A673 (cell line): ENCODE measurements around the gene HAUS3. TPM values are rescaled to one million over a fixed set of nuclear protein-coding genes. Genes with fewer than 3 reads are reported as not detected.

Experiments
- BruUV-seq: library from RNA; stranded (reverse); fragments of 400-500 nt; replicated peaks from 2 replicates; lab custom pipeline; 2021; lab: Mats Ljungman, UMichigan
- CTCF ChIA-PET: fragments of 300-600 bp; sonication (Branson Sonifier 250); formaldehyde crosslinking; loops from one replicate; lab custom pipeline; 2022; ENCODE audit warnings: antibody characterized with exemption; lab: Charles Lee
- POLR2A ChIA-PET: fragments of 300-600 bp; sonication (Branson Sonifier 250); formaldehyde crosslinking; loops from one replicate; lab custom pipeline; 2022; ENCODE audit warnings: antibody characterized with exemption; ENCODE audit not compliant: low non-redundant PET; lab: Charles Lee
- DNase-seq: peaks from one replicate; pipeline ENCODE4 v3.0.0-alpha.2; 2015; ENCODE audit warnings: low spot score
- H3K27ac ChIP-seq: fragments of 200-600 bp; sonication (generic); 2 replicates; pipeline ENCODE4 v1.5.1; 2016; ENCODE audit warnings: mixed run types, low read depth, mild to moderate bottlenecking, mixed read lengths, antibody characterized with exemption, low read length; ENCODE audit not compliant: poor library complexity, severe bottlenecking
- H3K27me3 ChIP-seq: fragments of 200-600 bp; sonication (generic); replicated peaks from 2 replicates; pipeline ENCODE4 v1.6.1; 2017; ENCODE audit warnings: mixed run types, low read depth, mild to moderate bottlenecking, mixed read lengths, antibody characterized with exemption, low read length; ENCODE audit not compliant: insufficient read depth, poor library complexity
- H3K36me3 ChIP-seq: fragments of 200-600 bp; sonication (generic); 2 replicates; pipeline ENCODE4 v1.6.1; 2016; ENCODE audit warnings: mixed run types, mild to moderate bottlenecking, mixed read lengths, antibody characterized with exemption, low read length; ENCODE audit not compliant: insufficient read depth, poor library complexity, severe bottlenecking
- H3K4me1 ChIP-seq: fragments of 200-600 bp; sonication (generic); 2 replicates; pipeline ENCODE4 v1.6.1; 2017; ENCODE audit warnings: mixed run types, mild to moderate bottlenecking, mixed read lengths, antibody characterized with exemption, low read length; ENCODE audit not compliant: insufficient read depth, poor library complexity, severe bottlenecking
- H3K4me3 ChIP-seq: fragments of 200-600 bp; sonication (generic); 2 replicates; pipeline ENCODE4 v1.5.1; 2016; ENCODE audit warnings: low read depth, mixed run types, mild to moderate bottlenecking, mixed read lengths, low read length; ENCODE audit not compliant: poor library complexity, severe bottlenecking
- H3K9me3 ChIP-seq: fragments of 200-600 bp; sonication (generic); 2 replicates; pipeline ENCODE4 v1.6.1; 2016; ENCODE audit warnings: mixed run types, low read depth, mild to moderate bottlenecking, mixed read lengths, antibody characterized with exemption, low read length; ENCODE audit not compliant: poor library complexity, severe bottlenecking
- EZH2 ChIP-seq: fragments of 200-600 bp; sonication (generic); IDR thresholded peaks from 2 replicates; pipeline ENCODE4 v1.6.1; 2017; ENCODE audit warnings: borderline replicate concordance, low read depth, mild to moderate bottlenecking, mixed read lengths, antibody characterized with exemption, low read length; ENCODE audit not compliant: poor library complexity, severe bottlenecking
- intact Hi-C: fragments of 100-400 bp; cut with micrococcal nuclease; formaldehyde crosslinking; loops from one replicate; pipeline ENCODE4 v1.10.0; 2022; ENCODE audit not compliant: unreplicated experiment
- total RNA-seq: library from RNA; stranded (reverse); gene quantifications from 2 replicates; pipeline ENCODE4 v1.2.3, GENCODE V29; 2021
- TF ChIP-seq, protein P1 (sequence below): fragments of 300-800, 200-600 bp; sonication (generic); conservative IDR thresholded peaks from 2 replicates; pipeline ENCODE4 v1.5.1; 2017; ENCODE audit warnings: low read depth, mild to moderate bottlenecking, antibody characterized with exemption, low read length, moderate library complexity, mixed read lengths

The HAUS3 gene
- total RNA-seq, 1 experiment from 2014 or later: 27.7 TPM

DNA sequence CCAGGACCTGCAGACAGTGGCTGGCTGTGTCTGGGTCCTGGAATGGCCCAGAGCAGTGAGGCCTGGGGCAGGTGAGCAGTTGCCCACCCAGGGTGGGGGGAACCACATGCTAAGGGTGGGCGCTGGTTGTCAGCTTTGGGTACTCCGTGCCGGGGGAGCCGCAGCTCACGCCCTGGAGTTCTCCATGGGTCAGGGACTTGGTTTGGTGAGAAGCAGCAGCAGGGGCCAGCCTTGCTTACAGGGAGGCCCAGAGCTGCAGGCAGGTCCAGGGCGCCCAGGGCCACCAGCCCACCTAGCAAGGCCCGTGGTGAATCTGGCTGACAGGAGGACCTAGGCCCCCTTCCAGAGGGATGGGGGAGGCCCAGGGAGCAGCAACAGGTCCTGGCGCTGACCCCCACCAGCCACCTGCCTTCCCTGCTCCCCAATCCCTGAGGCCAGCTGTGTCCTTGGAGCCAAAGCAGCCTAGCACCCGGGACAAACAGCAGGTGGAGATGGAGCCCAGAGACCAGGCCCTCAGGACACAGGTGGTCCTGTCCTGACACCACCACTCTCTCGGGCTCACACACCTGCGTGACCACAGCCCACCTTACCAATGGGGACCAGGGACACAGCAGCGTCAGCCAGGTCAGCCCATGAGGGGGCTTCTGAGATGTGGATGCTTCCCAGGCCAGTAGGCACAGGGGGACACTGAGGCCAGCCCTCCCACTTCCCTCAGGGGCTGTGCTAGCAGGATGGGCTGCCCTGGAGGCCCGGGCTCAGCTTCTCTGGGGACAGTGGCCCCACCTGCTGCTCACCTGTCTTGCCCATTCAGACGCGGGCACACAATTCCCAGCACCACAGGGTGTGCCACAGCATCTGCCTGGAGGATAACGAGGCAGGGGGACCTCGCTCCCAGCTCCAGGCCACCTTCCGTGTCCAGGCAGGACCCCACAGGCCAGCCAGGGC lies 16.4 kb upstream of the HAUS3 start:
- no peaks in the 10 kb centered on the region for H3K36me3 ChIP-seq
- ChIA-PET CTCF (no interaction called here), POLR2A (no interaction called here)
- TF ChIP-seq, protein P1, sequence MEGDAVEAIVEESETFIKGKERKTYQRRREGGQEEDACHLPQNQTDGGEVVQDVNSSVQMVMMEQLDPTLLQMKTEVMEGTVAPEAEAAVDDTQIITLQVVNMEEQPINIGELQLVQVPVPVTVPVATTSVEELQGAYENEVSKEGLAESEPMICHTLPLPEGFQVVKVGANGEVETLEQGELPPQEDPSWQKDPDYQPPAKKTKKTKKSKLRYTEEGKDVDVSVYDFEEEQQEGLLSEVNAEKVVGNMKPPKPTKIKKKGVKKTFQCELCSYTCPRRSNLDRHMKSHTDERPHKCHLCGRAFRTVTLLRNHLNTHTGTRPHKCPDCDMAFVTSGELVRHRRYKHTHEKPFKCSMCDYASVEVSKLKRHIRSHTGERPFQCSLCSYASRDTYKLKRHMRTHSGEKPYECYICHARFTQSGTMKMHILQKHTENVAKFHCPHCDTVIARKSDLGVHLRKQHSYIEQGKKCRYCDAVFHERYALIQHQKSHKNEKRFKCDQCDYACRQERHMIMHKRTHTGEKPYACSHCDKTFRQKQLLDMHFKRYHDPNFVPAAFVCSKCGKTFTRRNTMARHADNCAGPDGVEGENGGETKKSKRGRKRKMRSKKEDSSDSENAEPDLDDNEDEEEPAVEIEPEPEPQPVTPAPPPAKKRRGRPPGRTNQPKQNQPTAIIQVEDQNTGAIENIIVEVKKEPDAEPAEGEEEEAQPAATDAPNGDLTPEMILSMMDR: no peak
- no peak for TF ChIP-seq EZH2
- no peaks in the 10 kb centered on the region for H3K9me3 ChIP-seq
- intact Hi-C loops: no loop called here
- DNase-seq: no peak
- no peaks in the 10 kb centered on the region for H3K27me3 ChIP-seq
- BruUV-seq: no TSS peak
- H3K4me1 ChIP-seq: peaks cover 20% of the 10 kb centered on the region
- H3K27ac ChIP-seq: no peak overlapping the region
- no peak overlapping the region for H3K4me3 ChIP-seq

DNA sequence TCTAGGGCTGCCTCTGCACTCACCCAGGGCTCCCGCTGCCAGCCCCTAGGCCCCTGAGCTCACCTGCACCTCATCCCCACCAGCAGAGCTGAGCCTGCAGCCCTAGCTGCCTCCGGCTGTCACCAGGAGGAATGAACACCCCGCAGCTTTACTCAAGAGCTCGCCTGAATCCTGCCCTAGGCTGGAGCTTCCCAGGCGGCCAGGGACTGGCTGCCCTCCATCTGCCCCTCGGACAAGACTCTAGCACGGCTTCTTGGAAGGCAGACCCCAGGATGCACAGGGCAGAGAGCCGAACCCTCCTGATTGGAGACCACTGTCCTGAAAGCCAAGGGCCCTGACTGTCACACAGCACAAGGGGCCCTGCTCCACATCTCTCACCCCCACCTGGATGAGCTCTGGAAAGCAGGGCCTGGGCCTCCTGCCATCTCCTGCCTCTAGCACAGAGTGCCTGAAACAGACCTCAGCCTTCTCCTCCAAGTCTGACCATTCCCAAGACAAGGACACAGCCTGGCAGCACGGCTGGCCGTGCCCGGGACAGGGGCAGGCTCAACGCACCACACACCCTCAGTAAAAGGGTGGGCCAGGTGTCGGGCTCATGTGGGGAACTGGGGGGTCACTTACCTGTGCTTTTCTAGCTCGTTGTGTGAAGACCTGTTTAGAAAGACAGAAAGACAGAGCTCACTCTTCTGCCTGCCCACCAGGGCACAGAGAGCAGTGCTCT lies 15.6 kb upstream of the HAUS3 start:
- no peak overlapping the region for H3K27ac ChIP-seq
- no peak for DNase-seq
- intact Hi-C loops: no loop called here
- no peak for TF ChIP-seq EZH2
- TF ChIP-seq, protein P1: no peak
- ChIA-PET POLR2A (no interaction called here), CTCF (no interaction called here)
- peaks cover 20% of the 10 kb centered on the region for H3K4me1 ChIP-seq
- no peaks in the 10 kb centered on the region for H3K36me3 ChIP-seq
- no peaks in the 10 kb centered on the region for H3K27me3 ChIP-seq
- H3K4me3 ChIP-seq: no peak overlapping the region
- BruUV-seq: no TSS peak
- no peaks in the 10 kb centered on the region for H3K9me3 ChIP-seq

- ChIA-PET POLR2A (no interaction called here), CTCF (no interaction called here)
- no peak for DNase-seq
- peaks cover 20% of the 10 kb centered on the region for H3K4me1 ChIP-seq
- H3K27me3 ChIP-seq: no peaks in the 10 kb centered on the region
- no peak for TF ChIP-seq EZH2
- TF ChIP-seq, protein P1: no peak
- no peak overlapping the region for H3K4me3 ChIP-seq
- intact Hi-C loops: no loop called here
- H3K9me3 ChIP-seq: no peaks in the 10 kb centered on the region
- H3K27ac ChIP-seq: no peak overlapping the region
- H3K36me3 ChIP-seq: no peaks in the 10 kb centered on the region
- BruUV-seq: no TSS peak
Measured at GRCh38 chr4:2256781-2257191, 14.9 kb upstream of the HAUS3 start.
